ENCODE results near the gene TMEM178B. TPM values are rescaled to one million over a fixed set of nuclear protein-coding genes. Genes with fewer than 3 reads are reported as not detected.

TMEM178B gene
- total RNA-seq, 4 donors from 2014 or later: under 0.01 to 0.94 (median 0.35) TPM

DNA sequence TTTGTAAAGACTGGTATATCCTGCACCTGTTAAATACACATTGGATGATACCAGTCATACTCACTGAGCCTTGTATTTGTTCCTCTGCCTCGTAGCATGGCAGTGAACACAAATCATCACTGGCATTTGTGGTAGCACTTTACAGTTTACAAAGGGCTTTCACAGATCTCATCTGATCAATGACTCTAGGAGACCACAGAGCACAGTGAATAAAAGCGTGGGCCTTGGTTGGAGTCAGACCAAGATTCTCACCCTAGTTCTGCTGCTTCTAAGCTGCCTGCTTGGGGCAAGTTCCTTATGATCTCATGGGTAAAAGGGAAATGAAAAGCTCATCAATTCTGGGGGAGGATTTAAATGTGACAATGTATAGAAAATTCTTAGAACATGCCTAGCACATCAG is 347.4 kb downstream of the TMEM178B start:
- TF ChIP-seq, protein P1, sequence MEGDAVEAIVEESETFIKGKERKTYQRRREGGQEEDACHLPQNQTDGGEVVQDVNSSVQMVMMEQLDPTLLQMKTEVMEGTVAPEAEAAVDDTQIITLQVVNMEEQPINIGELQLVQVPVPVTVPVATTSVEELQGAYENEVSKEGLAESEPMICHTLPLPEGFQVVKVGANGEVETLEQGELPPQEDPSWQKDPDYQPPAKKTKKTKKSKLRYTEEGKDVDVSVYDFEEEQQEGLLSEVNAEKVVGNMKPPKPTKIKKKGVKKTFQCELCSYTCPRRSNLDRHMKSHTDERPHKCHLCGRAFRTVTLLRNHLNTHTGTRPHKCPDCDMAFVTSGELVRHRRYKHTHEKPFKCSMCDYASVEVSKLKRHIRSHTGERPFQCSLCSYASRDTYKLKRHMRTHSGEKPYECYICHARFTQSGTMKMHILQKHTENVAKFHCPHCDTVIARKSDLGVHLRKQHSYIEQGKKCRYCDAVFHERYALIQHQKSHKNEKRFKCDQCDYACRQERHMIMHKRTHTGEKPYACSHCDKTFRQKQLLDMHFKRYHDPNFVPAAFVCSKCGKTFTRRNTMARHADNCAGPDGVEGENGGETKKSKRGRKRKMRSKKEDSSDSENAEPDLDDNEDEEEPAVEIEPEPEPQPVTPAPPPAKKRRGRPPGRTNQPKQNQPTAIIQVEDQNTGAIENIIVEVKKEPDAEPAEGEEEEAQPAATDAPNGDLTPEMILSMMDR (IDR thresholded peaks at IDR 0.05; ENCODE audit: low read depth): no peak

DNA sequence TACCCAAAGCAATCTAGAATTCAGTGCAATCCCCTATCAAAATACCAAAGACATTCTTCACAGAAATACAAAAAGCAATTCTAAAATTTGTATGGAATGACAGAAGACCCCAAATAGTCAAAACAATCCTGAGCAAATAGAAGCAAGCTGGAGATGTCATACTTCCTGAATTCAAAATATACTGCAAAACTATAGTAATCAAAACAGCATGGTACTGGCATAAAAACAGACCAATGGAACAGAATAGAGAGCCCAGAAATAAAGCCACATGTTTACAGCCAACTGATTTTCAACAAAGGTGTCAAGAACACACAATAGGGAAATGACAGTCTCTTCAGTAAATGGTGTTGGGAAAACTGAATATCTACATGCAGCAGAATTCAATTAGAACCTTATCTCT is 353.3 kb downstream of the TMEM178B start:
- TF ChIP-seq, protein P1 (IDR thresholded peaks at IDR 0.05; ENCODE audit: low read depth): no peak

DNA sequence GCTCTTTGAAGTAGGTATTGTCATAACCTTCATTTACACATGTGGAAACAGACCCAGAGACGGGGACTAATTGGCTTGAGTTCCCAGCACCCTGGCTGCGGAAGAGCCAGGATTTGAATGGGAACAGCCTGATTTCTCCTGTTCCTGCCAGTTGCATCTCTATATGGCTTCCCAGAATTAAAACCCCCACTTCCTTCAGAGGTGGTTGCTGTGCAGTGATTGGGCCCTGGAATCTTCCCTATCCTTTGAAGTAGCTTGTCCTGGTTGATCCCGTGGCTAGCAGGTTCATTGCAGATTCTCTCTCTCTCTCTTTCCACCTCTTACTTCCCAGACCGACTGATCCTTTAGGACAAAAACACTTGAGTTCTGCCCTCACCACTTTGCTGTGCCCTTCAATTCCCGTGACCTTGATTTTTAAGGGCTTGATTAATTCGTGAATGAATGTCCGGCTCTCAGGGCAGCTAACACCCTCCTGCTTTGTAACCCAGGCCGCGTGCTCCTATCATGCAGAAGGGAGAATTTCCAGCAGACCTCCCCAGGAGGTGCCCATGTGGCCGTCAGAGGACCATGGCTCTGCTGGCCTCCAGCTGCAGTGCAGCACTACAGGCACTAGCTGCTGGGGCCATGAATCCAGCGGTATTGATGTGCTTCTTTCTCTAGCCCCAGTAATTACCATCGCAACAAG is 356.7 kb downstream of the TMEM178B start:
- TF ChIP-seq, protein P1 (IDR thresholded peaks at IDR 0.05; ENCODE audit: low read depth): no peak

- TF ChIP-seq, protein P1 (IDR thresholded peaks at IDR 0.05; ENCODE audit: low read depth): no peak
These were observed 357.2 kb downstream of the TMEM178B start for GRCh38 chr7:141431140-141431479.

GRCh38 chr7:141431711-141432110 is 357.8 kb downstream of the TMEM178B start:
- TF ChIP-seq, protein P1 (IDR thresholded peaks at IDR 0.05; ENCODE audit: low read depth): no peak

- TF ChIP-seq, protein P1 (IDR thresholded peaks at IDR 0.05; ENCODE audit: low read depth): no peak
These were observed 359.8 kb downstream of the TMEM178B start for GRCh38 chr7:141433698-141434097.

DNA sequence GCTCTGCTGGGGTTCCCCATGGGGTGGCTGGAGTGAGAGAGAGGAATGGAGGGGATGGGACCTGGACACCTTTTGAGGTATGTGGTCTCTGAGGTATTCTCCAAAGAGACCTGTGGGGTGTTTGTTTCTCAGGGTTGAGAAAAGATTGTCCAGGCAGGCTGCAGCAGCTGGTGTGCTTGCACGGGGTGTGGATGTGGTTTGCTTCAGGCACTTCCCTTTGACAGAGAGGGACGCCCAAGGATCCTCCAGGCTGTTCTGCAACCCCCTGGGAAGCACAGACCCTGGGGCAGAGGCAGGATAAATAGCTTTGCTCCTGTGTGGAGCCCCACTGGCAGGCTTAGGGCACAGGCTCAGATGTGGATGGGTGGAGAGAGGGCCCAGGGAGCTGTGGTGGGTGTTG is 362.3 kb downstream of the TMEM178B start:
- TF ChIP-seq, protein P1 (IDR thresholded peaks at IDR 0.05; ENCODE audit: low read depth): no peak

Data from subcutaneous adipose tissue (tissue), 4 donors.